NCI-H1694 (cell line): ENCODE measurements around the gene PICK1.
"Not testable (repeated sequence)": the region's sequence is repeated elsewhere in the genome, so short reads cannot be mapped to it uniquely, and the experiment has no call there.

Experiments
- DNase-seq: peaks from one replicate; lab custom pipeline; 2025; lab: John Stamatoyannopoulos, UW

PICK1 gene

DNA sequence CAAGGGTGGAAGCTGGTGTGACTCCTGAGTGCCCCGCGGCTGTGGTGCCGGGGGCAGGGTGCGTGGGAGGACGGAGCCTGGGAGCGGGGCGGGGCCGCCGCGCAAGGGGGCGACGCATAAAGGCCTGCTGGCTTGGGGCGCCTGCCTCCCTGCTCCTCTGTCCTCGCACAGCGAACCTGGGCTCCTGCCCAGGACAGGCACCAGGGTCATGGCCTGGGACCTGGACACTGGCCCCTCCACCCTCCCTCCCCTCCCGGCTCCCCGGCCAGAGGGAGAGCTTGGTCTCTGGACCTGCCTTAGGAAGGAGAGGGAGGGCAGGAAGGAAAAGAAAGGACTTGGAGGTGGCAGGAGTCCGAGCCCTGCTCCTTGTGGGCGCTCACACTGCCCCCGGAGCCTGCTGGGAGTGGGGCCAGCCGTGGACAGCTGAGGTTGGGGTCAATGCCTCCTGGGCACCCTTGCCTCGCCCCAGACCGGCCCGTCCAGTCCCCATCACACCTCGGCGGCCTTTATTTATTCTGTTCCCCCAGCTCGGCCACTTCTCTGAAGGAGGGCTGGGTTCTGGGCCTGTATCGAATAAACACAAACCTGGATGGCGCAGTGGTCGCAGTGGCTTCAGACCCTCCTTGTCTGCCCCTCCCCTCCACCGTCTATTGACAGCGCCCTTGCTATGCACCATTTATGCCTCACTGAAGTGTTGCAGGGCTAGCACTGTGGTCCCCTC lies 18.1 kb downstream of the PICK1 start:
- DNase-seq, result no peak

DNA sequence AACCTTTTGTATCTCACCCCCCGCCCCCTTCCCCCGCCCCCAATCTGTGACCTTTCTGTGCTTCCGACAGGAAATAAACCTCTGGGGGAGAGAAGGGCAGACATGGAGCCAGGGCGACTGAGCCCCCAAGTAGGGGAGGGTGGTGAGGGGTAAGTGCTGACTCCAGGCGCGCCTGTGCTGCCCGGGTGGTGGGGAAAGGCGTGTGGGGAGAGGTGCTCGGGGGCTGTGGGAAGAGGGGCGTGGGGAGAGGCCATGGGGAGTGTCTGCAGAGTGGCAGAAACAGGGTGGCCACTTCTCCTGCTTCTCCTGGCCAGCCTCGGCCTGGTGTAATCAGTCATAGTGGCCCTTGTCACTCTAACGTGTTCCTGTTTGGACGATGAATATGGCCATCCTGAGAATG lies 18.8 kb downstream of the PICK1 start:
- no peak for DNase-seq

DNA sequence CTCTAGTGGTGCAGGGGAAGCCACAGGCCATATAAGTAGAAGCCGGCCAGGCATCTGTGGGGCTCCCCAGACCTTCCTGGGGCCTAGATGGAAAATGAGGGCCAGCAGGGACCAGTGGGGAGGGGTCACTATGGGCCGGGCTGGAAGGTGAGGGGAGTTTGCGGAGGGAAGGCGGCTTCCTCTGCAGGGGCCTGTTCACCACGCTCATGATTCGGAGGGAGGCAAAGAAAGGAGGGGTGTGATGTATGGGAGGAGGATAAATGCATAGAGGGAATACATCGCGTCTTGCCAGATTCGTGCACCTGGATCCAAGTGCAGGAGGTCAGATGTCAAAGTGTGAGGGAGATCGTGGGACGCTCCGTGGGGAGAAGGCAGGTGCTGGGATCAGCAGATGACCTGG lies 19.9 kb downstream of the PICK1 start:
- DNase-seq, result no peak

DNA sequence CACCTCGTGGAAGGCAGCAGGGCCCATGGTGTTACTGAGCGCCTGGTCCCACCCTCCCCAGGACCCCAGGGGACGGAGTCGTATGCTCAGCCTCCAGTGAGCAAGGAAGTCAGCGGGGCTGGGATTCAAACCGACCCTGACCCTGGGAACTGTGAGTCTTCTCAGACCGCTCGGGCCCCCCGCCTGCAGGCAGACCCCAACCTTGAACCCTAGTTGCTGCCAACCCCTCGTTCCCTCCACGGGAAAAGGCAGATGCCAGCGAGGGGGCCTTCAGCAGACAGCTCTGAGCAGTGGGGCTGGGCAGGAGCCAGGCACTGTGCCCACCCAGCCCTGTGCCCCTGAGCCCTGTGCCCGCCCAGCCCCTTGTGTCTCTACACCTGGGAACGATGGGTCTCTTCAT lies 20.4 kb downstream of the PICK1 start:
- no peak for DNase-seq

DNA sequence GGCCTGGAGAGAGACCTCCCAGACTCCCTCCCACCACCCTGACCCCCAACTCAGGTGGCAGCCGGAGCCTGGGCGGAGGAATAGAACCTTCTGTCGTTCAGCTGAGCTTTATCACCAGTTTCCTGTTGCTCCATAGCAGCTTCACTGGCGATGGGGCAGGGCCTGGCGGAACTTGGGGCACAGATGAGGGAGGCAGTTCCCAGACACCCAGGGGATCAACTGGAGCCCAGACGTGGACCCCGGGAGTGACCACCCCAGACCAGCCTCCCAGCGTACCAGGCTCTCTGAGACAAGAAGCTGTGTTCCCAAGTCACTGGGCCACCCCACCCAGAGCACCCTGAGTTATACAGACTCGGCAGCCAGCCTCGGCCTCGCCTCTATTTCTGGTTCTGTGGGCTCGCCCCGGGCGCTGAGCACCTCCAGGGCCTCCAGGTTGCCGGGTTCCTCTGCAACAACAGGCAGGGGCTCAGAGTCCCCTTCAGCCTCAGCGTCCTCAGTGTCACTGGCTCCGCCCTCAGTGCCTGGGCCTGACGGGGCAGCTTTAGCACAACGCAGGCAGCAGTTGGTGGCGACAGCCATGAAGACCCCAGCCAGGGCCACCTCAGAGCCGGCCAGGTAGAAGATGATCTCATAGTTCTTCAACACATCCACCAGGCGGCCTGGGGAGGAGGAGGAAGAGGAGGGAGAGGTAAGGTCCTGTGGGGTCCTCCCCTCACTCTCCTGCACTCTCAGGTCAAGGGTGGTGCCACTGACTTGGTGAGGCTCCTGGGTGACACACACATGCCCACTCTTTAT lies 21.0 kb downstream of the PICK1 start:
- no peak for DNase-seq

DNA sequence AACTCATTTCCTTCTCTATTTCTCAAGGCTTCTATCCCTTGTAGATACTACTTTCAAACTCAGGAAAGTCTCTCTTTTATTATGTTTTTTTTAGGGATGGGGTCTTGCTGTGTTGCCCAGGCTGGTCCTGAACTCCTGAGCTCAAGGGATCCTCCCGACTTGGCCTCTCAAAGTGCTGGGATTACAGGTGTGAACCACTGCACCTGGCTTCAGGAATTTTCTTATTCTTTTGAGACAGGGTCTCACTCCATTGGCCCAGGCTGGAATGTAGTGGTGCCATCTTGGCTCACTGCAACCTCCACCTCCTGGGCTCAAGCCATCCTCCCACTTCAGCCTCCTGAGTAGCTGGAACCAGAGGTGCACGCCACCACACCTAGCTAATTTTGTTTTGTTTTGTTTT lies 22.0 kb downstream of the PICK1 start:
- not testable (repeated sequence) for DNase-seq

DNA sequence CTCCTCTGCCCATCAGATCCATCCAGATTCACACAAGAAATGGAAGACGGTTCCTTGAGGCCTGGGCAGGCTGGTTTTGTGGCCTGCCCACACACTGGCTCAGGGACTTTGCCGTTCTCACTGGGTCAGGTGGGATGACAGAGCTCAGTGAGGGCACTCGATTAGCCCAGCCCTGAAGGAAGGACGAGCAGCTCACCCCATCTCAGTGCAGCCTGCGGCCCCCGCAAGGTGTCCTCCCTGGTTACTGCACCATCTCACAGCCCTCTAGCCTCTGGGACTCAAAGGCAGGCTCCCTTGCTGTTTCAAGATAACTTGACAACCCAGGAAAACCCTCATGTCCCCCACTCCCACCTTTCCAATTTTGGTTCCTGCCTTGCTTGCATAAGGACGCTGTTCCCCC lies 22.6 kb downstream of the PICK1 start:
- DNase-seq, result no peak

DNA sequence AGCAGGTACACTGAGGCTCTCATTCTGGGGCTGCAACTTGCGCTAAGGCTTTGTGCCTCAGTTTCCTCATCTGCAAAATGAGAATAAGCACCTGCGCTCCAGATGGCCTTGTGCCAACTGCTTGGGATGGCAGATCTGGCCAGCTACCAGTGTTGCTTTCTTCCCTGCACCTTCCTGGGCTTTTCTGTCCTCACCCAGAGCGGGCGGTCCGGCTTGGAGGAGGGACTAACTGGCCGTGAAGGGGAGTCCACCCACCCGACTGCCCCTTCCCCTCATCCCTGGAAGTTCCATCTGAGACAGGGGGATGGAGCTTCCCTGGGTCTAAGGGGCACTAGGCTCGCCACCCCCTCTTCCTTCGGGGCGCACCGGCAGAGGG lies 23.3 kb downstream of the PICK1 start:
- DNase-seq, result no peak

DNA sequence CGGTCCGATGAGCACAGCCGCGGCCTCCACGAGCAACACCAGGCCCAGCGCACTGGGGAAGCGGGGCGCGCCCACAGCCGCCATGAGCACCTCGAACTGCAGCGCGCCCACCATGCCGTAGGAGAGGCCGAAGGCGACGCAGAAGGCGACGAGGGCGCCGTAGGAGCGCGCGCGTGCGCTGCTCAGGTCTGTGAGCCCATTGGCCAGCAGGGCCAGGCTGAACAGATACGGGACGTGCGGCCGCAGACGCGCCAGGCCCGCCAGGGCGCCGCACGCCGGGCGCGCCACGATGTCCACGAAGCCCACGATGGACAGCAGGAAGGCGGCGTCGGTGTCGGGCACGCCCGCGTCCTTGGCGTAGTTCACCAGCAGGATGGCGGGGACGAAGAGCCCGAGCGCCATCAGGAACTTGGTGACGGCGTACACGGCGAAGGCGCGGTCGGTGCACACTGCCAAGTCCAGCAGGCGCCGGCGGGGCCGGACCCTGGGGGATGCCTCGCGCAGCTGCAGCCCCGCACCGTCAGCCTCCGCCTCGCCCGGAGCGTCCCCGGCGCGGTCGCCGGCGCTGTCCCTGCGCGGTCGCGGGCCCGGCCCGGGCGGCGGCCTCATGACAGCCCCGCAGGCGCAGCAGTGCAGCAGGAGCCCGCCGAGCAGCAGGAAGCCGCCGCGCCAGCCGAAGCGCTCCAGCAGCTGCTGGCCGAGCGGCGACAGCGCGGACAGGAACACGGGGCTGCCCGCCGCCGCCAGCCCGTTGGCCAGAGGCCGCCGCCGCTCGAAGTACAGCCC lies 23.8 kb downstream of the PICK1 start:
- DNase-seq, result no peak

DNA sequence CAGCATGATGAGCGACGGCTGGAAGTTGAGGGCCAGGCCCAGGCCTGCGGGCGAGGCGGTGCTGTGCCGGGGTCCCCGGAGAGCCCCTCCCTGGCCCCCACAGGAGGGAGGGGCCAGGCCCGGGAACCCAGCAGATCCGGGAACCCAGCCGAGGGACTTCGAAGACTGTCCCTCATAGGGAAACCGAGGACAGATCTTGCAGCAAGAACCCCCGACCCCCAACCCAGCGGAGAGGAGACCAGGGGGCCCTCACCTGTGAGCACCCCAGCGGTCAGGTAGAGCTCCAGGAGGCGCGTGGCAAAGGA lies 24.4 kb downstream of the PICK1 start:
- no peak for DNase-seq

DNA sequence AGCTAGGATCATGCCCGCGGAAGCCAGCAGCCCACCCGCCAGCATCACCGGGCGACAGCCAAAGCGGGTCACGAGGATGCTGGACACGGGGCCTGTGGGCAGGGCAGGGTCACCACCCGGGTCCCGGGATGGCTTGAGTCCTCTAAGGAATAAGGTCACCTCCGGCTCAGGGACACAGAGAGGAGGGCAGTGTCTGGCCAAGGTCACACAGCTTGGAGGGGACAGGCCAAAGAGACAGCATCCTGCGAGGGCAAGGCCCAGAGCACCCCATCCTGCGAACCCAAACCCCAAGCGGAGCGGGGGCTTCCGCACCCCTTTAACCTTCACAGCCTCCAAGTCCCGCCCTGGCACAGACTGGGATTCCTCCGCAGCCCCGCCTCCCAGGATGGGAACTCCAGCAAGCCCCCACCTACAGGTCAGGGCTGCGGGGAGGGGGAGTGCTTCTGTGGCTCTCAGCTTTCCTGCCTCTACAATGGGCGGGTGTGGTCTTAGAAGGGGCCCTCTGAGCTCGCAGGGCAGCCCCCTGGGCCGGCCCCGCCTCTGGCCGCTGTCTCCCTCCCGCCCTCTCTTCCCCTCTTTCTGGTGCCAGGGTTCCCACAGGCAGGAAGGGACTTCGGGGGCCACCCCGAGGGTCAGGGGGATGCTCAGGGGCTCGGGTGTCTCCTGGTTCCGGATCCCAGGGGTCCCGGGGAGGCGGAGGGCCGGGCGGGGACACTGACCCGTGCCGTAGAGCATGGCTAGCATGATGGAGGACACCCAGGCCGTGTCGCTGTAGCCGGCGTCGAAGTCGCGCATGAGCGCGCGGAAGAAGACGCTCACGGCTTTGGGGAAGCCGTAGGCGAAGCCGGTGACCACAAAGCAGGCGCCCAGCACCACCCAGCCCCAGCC lies 25.0 kb downstream of the PICK1 start:
- DNase-seq, result no peak

DNA sequence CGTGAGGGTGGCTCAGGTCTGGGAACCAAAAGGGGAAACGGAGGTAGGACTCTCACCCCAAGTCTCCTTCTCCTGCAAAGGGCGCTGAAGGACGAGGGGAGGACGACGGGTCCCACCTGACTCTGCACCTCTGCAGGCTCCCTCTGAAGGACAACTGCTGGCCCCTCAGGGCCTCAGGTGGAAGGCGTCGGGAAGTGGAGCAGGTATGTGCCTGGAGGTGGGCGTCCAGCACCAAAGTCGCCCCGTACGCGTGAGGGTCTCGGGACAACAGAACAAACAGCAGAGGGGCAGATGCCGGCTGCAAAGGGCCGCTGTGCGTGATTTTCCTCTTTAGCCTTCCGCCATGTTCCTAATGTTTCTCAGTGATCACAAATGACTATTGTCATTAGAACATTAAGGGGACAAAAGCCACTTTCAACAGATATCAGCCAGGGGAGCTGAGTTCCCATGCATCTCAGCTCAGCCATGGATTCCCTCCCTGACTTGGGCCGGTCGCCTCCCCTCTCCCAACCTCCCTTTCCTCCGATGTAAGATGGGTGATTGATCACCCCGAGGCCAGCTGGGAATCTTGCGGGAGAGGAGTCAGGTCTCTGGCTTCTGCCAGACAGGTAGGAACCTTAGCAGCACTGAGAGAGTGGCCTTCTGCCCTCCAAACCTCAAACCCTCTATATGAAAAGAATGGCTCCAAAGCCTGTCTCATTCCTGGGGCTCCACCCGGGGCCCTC lies 25.9 kb downstream of the PICK1 start:
- DNase-seq, result no peak

DNA sequence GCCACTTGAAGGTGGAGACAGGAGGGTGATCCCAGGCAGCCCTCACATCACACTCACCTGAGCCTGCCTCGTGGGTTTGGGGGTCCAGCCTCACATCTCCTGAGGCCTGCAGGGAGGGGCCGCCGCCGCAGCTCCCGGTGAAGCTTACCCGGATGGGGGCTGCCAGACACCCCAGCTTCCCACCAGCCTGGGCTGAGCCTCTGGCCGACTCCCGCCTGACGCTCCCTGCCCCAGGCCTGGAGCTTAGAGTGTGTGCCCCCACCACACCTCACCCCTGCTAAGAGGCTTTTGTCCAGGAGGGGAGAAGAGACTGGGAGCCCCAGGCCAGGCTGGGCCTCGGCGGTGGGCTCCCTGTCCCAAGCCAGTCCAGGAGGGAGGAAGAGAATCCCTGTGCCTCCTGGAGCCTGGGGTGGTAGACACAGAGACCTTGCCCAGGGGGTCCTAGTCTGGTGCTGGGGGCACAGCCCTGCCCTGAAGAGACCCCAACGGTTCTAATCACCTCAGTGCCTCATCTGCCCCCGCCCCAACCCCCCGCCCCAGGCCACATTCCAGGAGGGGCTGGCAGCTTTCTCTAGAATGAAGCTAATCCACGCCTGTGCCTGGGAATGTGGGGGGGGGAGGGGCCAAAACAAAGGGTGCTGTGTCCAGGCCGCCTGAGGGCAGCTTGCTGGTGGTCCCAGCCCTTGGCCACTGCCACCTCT lies 26.9 kb downstream of the PICK1 start, which contains the start of gene SLC16A8:
Gene SLC16A8, minus strand, starts transcription at position 254 of the 701 bp plus-strand sequence. CDS start 1,311 bp downstream, outside the sequence.
- DNase-seq, result no peak

DNA sequence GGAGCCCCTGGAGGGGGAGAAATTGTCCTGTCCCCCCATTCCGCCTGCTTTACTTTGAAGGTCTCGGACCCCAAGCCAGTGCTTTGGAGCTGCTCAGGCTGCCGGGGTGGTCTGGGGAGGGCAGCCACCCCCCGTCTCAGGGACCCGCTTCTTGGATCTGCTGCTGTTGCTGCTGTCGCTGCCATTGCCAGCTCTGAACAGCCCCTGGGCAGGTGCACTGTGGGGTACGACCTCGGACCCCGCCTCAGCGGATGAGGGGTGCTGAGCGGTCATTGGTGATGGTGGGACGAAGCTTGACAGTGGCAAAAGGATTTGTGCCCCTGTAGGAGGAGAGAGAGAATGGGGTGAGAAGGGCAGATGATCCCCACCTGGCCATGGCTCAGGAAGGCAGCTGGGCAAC lies 27.9 kb downstream of the PICK1 start:
- DNase-seq, result no peak

DNA sequence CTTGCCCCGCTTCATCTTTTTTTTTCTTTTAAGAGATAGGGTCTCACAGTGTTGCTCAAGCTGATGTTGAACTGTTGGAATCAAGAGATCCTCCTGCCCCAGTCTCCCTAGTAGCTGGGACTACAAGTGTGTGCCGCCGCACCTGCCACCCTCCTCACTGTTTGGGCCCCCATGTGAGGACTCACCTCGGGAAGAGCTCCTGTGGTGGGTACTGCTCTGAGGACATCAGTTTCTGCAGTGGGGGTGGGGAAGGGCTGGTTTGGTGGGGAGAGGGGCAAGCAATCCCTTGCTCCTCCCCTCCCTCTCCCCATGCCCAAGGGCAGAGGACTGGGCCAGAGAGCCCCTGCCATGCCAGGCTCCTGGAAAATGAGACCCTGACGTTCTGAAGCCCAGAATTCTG lies 28.3 kb downstream of the PICK1 start:
- no peak for DNase-seq

DNA sequence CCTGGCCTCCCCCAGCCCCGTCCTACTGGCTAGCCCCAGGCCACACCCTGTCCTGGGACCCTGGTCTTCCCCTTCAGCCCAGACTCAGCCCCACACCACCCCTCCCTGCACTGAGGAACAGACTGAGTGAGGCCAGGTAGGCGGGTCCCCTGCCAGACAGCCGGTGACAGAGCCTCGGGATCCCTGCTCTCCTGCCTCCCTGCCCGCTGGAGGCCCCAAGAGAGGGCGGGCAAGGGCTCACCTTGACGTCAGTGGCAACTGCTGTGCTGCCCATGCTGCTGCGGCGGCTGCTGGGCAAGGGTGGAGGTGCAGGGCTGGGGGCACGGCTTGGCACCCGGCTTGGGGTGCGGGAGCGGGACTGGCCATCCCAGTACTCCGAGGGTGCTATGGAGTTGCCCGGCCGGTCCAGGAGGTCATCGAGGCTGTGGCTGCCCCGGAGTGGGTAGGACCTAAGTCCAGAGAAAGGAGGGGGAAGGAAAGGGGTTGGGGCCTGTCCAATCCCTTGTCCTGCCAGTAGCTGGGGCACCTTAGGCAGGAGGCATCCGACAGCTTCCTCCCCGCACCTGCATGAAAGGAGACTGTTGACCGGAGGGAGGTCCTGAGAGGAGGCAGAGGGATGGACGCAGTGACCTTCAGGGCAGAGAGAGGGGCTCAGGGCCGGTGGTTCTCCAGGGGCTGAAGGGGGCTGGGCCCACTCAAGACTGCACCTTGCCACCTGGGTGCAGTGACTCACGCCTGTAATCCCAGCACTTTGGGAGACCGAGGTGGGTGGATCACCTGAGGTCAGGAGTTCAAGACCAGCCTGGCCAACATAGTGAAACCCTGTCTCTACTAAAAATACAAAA lies 29.0 kb downstream of the PICK1 start:
- no peak for DNase-seq

DNA sequence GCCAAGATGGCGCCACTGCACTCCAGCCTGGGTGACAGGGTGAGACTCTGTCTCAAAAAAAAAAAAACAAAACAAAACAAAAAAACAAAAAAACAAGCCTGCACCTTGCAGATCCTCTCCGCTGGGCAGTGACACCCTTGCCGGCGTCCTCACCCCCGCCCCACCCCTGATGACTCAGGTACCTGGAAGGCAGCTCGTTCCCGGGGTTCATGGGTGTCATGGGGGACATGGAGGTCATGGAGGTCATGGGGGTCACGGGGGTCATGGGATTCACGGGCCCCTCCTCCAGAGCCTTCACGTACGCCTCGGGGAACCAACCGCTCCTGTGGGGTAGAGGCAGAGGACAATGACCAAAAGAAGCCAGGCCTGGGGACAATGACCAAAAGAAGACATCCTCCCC lies 29.7 kb downstream of the PICK1 start:
- DNase-seq, result no peak

DNA sequence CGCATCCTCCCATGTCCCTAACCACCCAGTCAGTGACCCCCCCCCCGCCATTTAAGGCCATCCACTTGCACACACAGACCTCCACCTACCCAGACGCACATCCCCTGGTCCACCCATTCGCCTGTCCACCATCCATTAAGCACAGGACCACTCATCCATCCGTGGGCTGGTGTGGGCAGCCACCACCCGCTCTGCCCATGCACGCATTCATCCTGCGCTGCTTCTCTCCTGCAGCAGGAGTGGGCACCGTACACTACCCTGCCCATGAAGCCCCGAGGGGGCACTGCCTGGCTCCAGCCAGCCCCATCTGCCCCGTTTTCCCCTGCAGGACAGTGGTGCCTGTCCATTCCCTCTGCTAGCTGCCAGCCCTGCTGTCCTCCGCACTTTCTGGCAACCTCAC lies 30.7 kb downstream of the PICK1 start:
- DNase-seq, result no peak

DNA sequence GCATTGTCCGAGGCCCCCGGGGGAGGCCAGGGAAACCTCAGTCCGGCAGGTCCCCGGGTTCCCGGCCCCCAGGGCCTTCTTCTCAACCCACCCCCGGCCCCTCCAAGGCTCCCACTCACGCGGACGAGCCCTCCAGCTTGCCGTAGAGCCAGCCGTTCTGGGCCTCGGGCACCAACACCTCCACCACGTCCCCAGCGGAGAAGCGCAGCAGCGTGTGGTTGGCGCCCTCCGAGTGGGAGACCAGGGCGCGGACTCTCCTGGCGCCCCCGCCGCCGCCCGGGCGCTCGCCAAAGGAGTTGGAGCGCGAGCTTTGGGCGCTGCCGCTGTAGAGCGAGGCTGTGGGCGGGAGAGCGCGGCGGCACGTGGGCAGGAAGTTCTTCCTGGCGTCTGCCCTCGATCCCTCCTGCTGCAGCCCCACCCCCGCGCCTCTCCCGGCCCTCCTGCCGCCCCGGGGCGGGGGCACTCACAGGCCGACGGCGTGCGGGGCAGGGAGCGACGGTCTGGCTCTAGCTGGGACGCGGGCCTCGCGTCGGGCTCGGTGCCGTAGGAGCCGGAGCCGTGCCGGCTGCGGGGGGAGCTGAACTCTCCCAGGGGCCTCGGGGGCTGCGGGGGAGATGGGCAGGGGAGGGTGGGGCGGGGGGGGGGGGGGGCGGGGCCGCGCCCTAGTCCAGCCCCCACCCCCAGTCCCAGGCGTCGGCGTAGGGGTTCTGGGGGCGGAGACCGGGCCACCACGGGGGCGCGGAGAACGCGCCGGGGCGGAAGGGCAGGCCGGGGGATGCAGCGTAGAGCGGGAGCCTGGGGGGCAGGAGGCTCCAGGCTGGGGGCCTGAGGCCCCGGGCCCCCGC lies 31.6 kb downstream of the PICK1 start:
- DNase-seq, result no peak
